Measurements from ENCODE around the gene BMP8B.

DNA sequence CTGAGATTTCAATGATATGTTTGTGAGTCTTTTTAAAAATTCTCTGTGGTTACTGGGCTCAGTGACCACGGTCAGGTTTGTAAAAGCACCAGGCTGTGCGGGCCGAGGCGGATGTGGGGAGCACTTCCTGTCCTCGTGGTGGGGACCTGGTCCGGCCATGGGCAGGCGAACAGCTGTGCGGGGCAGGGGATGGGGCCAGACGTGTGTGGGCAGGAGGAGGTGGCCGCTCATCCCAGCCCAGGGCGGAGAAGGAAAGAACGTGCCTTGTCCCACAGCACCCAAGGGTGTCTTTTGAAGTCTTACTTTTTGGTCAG lies 12.3 kb downstream of the BMP8B start:
- no peak for TF ChIP-seq EZH2 (IDR thresholded peaks at IDR 0.05; ENCODE audit: borderline replicate concordance)
- TF ChIP-seq, protein P1, sequence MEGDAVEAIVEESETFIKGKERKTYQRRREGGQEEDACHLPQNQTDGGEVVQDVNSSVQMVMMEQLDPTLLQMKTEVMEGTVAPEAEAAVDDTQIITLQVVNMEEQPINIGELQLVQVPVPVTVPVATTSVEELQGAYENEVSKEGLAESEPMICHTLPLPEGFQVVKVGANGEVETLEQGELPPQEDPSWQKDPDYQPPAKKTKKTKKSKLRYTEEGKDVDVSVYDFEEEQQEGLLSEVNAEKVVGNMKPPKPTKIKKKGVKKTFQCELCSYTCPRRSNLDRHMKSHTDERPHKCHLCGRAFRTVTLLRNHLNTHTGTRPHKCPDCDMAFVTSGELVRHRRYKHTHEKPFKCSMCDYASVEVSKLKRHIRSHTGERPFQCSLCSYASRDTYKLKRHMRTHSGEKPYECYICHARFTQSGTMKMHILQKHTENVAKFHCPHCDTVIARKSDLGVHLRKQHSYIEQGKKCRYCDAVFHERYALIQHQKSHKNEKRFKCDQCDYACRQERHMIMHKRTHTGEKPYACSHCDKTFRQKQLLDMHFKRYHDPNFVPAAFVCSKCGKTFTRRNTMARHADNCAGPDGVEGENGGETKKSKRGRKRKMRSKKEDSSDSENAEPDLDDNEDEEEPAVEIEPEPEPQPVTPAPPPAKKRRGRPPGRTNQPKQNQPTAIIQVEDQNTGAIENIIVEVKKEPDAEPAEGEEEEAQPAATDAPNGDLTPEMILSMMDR (IDR thresholded peaks at IDR 0.05; ENCODE audit: poor library complexity) = no peak

All from hepatocyte (in vitro differentiated cells).